ENCODE data around the gene TATDN2.
"Not testable (repeated sequence)": the region's sequence is repeated elsewhere in the genome, so short reads cannot be mapped to it uniquely, and the experiment has no call there.

Gene TATDN2

DNA sequence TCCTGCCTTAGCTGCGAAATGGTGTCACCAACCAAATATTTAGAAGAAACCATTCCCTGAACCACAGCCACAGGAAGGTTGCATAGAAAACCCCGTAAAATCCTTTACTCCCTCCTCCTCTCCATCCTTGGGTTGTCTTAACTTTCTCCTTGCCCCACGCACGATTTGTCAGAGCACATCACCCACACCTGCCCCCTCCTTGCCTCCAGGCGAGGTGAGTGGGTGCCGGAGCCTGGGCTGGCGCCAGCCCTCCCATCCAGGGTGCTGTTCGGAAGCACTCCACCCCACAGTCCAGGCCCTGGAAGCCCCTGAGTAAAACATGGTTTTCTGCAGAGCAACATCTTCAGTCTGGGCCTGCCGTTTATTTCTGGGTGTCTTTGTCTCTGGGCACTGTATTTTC, 40.8 kb downstream of the TATDN2 start:
- no peak for DNase-seq (ENCODE audit: low read depth in 1 of 2, low spot score in 1 of 2)

DNA sequence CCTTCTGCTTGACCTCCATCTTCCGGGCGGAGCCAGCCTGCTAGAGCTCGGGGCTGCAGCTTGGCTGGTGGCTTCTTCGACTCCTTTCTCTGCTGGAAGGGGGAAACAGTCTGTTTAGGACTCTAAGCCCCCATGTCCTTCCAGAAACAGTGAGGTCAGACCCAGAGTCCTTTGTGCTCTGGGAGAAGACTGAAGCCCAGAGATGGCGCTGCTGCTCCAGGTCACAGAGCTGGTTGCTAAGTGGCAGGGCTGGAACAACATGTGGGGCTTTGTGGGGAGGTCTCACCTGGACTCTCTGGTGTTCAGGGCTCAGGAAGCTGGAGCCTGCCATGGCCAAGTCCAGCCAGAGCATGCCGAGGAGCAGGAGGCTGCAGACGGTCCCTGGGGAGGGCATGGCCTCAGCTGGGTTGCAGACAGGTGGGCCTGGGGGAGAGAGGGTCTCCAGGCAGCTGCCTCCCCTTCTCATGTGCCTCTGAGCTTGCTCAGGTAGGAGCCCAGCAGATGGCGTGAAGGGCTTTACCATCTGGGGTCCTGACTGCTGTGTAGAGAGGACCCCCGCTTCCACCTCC, 41.6 kb downstream of the TATDN2 start:
- no peak for DNase-seq (ENCODE audit: low read depth in 1 of 2, low spot score in 1 of 2)

DNA sequence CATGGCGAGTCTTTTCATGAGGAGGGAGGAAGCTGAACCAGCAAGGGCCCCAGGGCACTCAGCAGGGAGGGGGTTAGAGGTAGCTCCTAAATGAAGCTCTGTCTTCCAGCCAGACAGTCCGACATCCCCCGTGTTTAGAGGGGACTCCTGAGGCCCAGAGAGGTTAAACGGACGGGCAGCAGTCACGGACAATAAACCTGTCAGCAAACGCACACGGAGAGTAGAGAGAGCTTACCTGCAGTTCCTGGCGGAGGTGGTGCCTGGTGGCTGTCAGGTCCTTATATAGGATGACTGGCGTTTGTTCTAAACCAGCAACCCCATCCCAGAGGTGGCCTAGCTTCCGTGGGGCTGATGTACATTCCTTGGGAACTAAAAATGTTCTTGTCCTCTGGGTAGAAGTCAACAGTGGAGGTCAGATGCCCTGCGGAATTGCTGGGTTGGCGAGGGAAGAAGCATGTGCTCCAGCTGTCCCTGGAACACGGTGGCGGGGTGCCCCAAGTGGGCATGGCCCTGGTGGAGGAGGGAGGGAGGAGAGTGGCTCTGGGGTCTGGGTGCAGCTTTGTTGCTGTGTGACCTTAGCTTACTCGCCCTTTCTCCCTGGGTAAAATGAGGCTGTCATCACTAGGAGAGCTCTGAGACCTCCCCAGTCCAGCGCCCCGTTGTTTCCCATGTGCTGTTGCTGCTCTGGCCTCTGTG, 42.4 kb downstream of the TATDN2 start:
- DNase-seq (ENCODE audit: low read depth in 1 of 2, low spot score in 1 of 2), result no peak

DNA sequence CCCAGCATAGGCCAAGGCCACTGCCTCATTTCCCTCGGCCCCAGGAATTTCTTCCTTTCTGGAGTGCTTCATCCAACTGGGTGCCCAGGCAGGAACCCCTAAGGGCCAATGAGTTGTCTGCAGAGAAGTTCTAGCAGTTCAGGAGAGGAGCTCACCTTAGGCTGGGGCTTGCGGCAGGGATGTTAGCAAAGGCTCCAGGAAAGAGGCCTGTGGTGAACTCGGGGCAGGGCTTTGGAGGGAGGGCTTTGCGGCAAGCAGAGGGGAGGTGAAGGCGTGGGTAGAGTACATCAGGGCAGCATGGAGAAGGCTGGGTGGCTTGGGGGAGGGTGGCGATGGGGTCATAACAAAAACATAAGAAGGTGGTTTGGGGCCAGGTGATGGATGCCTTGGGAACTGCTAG, 43.4 kb downstream of the TATDN2 start:
- DNase-seq (ENCODE audit: low read depth in 1 of 2, low spot score in 1 of 2), result no peak

DNA sequence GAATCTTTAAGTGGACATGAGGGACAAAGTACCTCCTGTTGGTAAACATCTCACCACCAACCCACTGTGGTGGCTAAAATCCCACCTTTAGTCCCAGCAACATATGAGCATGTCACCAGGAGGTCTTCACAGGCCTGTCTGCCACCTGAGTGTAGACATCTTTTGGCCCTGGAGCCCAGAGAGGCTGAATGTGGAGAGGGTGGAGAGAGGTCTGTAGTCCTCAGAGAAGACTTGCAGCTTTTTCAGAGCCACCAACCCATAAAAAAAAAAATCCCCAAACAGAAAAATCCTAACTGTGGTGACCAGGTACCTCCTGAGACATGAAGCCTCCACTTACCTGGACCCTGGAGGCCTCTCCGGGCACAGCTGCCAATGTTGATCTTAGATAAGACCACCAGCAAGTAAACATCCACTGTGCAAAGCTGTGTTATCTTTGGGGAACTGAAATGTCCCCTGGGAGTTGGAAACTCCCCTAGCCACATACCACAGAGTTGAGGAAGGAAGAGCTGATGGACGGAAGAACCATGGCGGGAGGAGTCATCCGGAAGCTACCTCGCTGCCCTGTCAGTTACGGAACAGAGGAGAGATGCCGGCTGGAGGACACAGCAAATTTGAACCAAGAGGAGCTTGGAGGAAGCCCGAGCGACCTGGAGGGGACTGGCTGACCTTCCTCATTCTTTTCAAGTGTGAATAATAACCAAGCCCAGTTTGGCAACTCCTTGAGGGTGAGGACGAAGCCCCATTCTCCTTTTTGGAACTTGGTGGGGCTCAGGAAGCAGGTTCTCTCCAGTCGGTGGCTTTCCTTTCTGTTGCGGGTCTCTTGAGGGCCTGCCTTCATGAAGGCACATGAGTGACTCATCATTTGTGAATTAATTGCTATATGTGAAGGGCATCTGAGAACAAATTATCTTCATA, 44.5 kb downstream of the TATDN2 start, which contains the start of gene GHRL:
TSS of gene GHRL (minus strand) at position 443 of the 915 bp plus-strand sequence. CDS start 2,767 bp downstream, outside the sequence.
- no peak for DNase-seq (ENCODE audit: low read depth in 1 of 2, low spot score in 1 of 2)

DNA sequence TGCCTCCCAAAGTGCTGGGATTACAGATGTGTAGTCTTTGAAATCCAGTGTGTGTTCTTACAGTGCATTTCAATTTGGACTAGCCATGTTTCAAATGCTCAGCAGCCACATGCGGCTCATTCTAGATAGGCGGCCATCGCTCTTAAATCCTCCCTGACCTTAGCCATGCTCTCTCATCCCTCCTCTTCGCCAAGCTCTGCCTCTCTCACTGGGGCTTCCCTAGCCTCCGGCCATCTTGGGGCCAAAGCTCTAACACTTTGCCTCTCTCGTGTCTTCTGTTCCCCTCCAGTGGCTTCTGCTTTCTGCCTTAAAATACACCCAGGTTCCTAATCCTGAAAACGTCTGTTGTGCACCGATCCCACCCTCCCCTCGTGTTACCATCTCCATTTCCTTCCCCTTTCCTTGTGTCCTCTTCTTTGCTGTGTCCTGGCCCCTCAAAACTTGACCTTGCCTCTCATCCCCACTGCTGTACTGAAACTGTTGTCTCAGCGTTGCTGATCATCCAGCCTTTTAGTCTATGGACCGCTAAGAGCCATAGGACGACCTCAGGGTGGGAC, 45.8 kb downstream of the TATDN2 start:
- DNase-seq (ENCODE audit: low read depth in 1 of 2, low spot score in 1 of 2), result no peak

DNA sequence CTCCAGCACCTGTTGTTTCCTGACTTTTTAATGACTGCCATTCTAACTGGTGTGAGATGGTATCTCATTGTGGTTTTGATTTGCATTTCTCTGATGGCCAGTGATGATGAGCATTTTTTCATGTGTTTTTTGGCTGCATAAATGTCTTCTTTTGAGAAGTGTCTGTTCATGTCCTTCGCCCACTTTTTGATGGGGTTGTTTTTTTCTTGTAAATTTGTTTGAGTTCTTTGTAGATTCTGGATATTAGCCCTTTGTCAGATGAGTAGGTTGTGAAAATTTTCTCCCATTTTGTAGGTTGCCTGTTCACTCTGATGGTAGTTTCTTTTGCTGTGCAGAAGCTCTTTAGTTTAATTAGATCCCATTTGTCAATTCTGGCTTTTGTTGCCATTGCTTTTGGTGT, 49.8 kb downstream of the TATDN2 start:
- DNase-seq (ENCODE audit: low read depth in 1 of 2, low spot score in 1 of 2), result not testable (repeated sequence)

DNA sequence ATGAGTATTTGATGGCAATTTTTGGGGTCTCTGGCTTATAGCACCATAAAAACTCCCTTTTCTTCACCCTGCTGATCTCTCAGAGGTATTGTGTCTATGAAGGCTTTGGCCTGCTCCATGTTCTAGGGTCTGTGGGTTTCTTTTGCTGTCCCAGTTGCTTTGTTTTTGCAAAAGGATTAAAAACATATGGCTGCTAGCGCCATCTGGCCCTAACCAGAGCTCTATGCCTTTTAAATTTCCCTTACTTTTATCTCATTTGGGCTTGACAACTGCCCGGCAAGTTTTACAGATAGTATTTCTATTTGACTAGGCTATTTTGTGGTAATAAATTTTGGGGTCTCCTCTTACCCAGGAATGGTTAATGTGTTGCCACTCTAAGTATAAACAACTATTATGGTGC, 50.9 kb downstream of the TATDN2 start:
- no peak for DNase-seq (ENCODE audit: low read depth in 1 of 2, low spot score in 1 of 2)

DNA sequence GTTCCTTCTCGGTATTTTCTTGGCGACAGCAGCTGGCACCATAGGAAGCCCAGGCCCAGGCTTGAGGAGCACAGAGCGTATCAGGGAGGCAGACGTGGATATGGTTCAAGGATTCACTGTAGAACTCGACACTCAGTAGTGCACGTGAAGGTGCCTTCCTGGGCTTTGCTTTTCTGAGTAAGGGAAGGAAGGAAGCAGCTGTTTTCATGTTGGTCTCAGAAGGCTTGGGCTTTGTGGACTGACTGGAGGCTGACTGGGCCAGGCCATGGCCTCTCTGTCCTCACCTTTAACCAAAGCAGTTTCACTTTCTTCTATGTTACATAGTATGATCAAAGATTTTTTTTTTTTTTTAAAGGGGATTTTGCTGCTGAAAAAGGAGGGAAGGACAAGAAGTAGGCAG, 51.4 kb downstream of the TATDN2 start:
- no peak for DNase-seq (ENCODE audit: low read depth in 1 of 2, low spot score in 1 of 2)

DNA sequence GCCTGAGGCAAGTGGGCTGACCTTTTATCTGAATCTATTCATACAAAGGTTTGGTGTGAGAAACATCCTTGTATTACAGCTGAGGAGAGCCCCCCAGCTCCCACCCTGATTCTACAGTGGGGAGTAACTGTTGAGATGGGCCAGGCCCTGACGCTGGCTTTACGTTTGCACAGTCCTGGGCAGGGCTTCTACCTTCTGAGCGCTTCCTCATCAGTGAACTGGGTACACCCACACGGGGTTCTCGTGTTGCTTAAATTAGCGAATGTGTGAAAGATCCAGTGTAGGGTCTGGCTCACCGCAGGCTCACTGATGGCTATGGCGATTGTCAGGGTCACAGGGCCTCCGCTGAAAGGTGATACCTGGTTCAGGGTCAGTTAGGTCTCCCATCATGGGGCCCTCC, 51.8 kb downstream of the TATDN2 start:
- DNase-seq (ENCODE audit: low read depth in 1 of 2, low spot score in 1 of 2), result no peak

DNA sequence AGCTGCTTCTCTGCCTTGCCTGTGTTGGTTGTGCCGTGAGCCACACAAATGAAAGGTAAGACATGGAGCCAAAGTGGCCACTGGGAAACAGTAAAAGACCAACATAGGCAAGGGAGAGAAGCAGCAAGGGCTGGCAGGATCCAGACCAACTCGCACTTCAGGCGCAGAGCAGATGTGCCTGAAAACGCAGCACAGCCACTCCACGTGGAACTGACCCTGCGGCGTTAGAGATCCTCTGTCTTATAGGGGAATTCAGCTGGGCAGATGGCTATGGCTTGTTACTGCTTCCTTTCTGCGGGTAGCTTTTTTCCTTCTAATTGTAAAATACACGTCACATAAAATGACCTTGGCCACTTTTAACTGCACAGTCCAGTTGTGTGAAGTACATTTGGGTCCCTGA, 54.8 kb downstream of the TATDN2 start:
- DNase-seq (ENCODE audit: low read depth in 1 of 2, low spot score in 1 of 2), result no peak

DNA sequence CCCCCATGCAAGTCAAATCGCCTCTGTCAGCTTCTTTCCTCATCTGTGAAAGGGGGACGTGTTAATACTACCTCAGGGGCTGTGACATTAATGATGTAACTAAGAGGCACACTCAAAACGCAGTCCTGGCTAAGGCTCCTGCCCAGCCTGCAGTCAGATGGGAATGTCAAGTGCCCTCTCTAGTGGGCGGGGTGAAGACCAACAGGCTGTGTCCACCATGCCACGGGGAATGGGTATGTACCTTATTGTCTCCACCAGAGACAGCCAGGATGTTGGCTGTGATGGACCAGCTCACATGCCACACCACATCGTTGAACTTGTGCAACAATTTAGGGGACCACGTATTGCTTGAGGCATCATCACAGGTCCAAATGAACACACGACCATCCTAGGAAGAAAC, 55.5 kb downstream of the TATDN2 start:
- no peak for DNase-seq (ENCODE audit: low read depth in 1 of 2, low spot score in 1 of 2)

DNA sequence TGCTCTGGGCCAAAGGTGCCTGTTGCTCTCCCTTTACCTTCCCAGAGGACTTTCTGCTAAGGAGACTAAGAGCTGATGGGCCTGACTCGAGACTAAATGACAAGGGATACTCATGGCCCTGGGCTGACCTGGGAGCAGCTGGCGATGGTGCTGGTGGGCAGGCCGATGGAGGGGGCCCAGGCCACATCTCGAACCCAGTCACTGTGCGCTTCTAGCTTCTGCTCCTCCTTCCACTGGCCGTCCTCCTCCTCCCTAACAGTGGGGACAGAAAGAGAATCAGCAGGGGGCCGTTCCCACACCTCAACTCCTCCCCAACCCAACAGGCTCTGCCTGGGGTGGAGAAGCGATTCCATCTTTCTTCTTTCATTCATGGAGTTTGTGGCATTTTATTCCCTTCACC, 56.6 kb downstream of the TATDN2 start:
- DNase-seq (ENCODE audit: low read depth in 1 of 2, low spot score in 1 of 2), result no peak

DNA sequence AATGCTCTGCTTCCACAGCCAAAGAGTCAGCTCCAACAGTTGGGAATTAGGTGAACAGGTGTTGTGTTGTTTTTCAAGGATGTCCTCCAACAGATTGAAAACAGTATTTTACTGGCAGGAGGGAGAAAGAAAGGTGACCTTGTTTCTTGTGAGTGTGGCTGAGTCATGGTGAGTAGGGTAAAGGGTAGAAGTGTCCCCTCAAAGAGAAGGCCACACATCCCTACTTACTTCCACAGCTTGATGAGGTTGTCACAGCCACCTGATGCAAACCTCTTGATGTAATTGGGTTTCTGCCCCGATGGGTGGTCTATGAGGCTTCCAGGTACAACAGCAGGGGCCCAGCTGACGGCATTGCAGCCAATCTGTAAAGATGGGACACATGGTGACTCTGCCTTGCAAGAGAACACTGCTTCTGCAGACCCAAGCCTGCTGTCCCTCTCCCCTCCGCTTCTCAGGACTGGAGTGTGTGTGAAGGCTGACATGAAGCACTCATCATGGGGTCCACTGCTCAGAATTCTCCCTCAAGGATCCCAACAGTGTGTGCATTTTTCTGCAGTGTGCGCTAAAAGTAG, 57.2 kb downstream of the TATDN2 start:
- no peak for DNase-seq (ENCODE audit: low read depth in 1 of 2, low spot score in 1 of 2)

DNA sequence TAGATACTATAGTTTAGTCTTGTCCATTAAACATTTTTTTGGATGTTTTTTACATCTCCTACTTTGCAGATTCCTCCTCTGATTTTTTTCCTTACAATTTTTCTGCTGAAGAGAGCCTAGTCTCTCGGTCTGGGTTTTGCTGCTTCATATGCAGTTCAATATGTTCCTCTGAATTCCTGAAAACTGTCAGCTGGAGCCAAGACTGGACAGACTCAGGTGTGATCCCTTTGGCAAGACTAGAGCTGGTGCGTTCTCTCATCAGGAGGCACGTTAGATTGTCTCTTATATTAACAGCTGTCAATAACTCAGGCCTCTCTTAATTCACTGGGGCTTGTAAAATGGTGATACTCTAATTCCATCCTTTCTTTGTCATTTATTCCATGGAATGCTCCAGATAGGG, 57.9 kb downstream of the TATDN2 start:
- no peak for DNase-seq (ENCODE audit: low read depth in 1 of 2, low spot score in 1 of 2)

DNA sequence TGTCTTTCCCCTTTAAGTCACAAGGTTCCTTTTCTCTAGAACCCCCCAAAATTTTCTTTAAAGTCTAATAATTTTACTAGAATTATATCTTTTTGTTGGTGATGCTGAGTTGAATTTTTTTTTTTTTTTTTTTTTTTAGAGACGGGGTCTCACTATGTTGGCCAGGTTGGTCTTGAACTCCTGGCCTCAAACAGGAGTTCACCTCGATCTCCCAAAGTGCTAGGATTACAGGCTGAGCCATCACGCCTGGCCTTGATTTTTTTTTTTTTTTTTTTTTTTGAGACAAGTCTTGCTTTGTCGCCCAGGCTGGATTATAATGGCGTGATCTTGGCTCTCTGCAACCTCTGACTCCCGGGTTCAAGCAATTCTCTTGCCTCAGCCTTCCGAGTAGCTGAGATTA, 60.4 kb downstream of the TATDN2 start:
- no peak for DNase-seq (ENCODE audit: low read depth in 1 of 2, low spot score in 1 of 2)

DNA sequence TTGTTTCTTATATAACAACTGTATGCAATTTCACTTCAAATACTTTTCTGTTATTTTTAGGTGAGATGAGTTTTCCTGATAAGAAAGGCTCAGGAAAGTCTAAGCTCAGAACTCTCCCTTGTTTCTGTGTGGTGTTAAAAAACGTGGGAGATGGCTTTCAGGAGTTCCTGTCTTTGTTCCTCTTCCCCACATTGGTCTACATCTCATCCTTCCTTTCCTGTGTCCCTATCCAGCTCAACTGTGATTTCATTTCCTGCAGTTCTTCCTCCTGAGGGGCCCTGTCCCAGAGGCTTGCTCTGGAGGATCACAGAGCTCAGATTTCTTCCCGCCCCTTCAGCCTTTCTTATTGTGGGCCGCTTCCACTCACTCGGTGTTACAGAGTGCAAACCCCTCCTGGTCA, 61.5 kb downstream of the TATDN2 start:
- no peak for DNase-seq (ENCODE audit: low read depth in 1 of 2, low spot score in 1 of 2)

DNA sequence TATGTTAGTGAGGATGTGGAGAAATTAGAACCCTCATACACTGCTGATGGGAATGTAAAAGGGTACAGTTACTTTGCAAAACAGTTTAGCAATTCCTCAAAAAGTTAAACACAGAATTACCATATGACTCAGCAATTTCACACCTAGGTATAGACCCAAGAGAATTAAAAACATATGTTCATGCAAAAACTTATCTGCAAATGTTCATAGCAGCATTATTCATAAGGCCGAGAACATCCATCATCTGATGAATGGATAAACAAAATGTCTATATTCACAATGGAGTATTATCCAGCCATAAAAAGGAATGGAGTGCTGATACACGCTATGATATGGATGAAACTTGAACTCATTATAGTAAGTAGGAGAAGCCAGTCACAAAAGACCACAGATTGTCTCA, 62.3 kb downstream of the TATDN2 start:
- DNase-seq (ENCODE audit: low read depth in 1 of 2, low spot score in 1 of 2), result no peak

DNA sequence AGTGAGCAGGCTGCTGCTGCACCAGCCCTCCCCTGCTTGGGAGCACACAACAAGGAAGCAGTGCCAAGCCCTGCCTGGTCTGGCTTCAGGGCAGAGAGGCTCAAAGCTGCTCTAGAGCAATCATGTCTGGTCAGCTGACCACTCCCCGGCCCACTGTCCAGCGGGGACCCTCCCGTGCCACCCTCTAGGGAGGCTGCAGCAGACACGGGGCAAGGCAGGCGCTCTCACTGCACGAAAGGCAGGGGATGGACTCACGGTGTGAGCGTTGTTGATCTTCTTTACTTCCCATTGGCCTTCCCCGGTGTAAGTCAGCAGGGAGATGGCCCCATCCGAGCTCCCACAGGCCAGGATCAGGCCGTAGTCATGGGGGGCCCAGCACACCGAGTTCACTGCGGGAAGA, 63.5 kb downstream of the TATDN2 start:
- DNase-seq (ENCODE audit: low read depth in 1 of 2, low spot score in 1 of 2), result no peak

DNA sequence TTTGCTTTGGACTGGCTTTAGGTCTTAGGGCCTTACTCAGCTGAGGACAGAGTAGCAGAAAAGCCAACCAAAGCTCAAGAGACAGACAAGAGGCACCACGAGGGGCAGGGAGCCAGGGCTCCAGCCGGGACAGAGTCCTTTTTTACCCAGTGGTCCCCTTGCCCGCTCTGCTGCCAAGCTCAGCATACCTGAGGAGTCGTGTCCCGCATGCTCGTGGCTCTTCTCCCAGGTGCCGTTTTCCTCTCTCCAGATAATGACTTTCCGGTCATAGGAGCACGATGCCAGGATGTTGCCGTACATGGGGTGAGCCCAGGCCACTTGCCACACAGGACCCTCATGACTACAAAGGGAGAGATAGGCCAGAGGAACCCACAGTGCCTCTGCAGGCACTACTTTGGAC, 64.1 kb downstream of the TATDN2 start:
- no peak for DNase-seq (ENCODE audit: low read depth in 1 of 2, low spot score in 1 of 2)

DNA sequence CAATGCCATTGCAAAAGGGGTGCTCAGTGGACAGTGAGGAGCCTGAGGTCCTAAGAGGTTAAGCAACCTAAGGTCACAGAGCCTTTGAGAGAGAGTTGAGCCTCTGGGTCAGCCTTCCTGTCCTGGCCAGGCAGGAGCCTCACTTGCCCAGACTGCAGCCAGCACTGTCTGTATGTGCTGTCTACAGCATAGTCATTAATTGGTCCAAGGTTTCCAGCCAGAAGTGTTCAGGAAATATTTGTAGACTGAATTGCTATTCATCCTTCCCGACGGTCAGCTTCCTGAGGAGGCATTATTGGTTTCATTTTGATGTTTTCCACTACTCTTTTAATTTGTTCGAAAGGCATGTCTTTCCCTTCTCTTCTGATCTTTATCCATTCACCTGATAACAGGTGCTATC, 64.6 kb downstream of the TATDN2 start:
- DNase-seq (ENCODE audit: low read depth in 1 of 2, low spot score in 1 of 2), result no peak

DNA sequence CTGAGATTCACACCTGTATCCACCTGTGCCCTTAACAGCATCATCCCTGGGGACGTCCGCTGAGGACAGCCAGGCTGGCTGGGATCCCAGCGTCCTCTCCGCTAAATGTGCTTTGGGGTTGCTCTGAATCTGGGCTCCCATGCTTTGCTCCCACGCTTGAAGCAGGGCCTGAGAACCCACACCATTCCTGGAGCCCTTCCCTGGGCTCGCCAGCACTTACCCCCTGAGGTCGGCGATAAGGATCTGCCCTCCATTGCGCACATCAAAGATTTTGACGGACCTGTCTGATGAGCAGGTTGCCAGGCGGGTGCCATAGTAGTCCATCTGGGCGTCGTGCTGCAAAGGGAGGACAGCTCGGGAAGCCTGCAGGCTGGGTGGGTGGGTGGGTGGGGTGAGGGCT, 66.8 kb downstream of the TATDN2 start:
- no peak for DNase-seq (ENCODE audit: low read depth in 1 of 2, low spot score in 1 of 2)
